VCaP (cell line): ENCODE measurements around the gene GKAP1.
"Not testable (repeated sequence)": the region's sequence is repeated elsewhere in the genome, so short reads cannot be mapped to it uniquely, and the experiment has no call there.

Experiments used
- H3K27ac ChIP-seq: fragments of 450-650 bp; 2 replicates; pipeline ENCODE4 v1.5.1; 2017
- TF ChIP-seq, protein P1 (sequence below): fragments of 450-650 bp; conservative IDR thresholded peaks from 2 replicates; pipeline ENCODE4 v1.5.1; 2017; ENCODE audit warnings: mild to moderate bottlenecking, moderate library complexity

The GKAP1 gene

DNA sequence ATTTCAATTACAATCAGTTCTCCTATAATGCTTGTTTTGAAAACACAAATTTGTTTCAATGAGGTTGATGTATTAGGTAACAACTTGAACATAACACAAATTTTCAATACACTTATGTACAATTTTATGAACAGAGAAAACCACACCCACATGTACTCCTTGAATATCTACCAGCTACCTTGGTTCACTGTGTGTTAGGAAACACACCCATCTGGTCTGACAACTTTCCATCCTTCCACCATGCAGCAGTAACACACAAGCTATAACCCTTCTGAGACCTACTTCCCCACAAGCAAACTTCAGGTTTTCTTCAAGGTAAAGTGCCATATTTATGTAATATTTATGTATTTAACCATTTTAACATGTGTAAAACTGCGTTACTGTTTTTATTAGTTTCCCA lies 73.4 kb downstream of the GKAP1 start:
- TF ChIP-seq, protein P1, sequence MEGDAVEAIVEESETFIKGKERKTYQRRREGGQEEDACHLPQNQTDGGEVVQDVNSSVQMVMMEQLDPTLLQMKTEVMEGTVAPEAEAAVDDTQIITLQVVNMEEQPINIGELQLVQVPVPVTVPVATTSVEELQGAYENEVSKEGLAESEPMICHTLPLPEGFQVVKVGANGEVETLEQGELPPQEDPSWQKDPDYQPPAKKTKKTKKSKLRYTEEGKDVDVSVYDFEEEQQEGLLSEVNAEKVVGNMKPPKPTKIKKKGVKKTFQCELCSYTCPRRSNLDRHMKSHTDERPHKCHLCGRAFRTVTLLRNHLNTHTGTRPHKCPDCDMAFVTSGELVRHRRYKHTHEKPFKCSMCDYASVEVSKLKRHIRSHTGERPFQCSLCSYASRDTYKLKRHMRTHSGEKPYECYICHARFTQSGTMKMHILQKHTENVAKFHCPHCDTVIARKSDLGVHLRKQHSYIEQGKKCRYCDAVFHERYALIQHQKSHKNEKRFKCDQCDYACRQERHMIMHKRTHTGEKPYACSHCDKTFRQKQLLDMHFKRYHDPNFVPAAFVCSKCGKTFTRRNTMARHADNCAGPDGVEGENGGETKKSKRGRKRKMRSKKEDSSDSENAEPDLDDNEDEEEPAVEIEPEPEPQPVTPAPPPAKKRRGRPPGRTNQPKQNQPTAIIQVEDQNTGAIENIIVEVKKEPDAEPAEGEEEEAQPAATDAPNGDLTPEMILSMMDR, result no peak
- H3K27ac ChIP-seq, result peak overlapping the region; percentile 60

DNA sequence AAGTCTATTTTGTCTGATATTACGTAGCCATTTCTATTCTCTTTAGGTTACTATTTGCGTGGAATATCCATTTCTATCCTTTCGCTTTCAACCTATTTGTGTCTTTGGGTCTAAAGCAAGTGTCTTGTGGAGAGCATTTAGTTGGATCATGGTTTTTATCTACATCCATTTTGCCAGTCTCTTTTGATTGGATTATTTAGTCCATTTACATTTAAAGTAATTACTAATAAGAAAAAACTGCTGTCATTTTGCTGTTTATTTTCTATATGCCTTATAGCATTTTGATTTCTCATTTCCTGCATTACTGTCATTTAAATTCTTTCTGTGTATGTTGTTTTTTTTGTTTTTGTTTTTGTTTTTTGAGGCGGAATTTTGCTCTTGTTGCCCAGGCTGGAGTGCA lies 83.8 kb downstream of the GKAP1 start:
- TF ChIP-seq, protein P1, result no peak
- no peak overlapping the region for H3K27ac ChIP-seq

DNA sequence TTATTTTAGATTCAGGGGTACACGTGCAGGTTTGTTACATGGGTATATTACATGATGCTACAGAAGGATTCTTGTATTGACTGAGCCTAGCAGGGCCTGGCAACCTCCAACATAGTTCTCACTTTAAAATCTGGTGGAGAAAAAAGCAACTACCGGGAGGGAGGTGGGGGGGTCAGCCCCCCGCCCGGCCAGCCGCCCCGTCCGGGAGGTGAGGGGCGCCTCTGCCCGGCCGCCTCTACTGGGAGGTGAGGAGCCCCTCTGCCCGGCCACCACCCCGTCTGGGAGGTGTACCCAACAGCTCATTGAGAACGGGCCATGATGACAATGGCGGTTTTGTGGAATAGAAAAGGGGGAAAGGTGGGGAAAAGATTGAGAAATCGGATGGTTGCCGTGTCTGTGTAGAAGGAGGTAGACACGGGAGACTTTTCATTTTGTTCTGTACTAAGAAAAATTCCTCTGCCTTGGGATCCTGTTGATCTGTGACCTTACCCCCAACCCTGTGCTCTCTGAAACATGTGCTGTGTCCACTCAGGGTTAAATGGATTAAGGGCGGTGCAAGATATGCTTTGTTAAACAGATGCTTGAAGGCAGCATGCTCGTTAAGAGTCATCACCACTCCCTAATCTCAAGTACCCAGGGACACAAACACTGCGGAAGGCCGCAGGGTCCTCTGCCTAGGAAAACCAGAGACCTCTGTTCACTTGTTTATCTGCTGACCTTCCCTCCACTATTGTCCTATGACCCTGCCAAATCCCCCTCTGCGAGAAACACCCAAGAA lies 88.8 kb downstream of the GKAP1 start:
- H3K27ac ChIP-seq, result not testable (repeated sequence)

DNA sequence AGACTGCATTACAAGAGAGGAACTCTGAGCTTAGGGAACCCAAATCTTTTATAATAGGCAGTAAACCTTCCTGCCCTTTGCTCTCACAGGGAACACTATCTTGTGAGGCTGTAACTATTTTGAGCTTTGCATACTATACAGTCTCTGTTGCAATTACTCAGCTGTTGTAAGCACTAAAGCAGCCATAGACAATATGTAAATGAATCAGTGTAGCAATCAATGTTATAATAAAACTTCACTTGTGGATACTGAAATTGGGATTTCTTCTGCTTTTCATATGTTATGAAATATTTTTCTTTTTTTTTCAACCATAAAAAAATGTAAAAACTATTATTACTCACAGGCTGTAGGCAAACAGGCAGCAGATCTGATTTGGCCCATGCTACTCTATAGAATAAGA lies 93.1 kb downstream of the GKAP1 start:
- no peak overlapping the region for H3K27ac ChIP-seq
- TF ChIP-seq, protein P1, result no peak

DNA sequence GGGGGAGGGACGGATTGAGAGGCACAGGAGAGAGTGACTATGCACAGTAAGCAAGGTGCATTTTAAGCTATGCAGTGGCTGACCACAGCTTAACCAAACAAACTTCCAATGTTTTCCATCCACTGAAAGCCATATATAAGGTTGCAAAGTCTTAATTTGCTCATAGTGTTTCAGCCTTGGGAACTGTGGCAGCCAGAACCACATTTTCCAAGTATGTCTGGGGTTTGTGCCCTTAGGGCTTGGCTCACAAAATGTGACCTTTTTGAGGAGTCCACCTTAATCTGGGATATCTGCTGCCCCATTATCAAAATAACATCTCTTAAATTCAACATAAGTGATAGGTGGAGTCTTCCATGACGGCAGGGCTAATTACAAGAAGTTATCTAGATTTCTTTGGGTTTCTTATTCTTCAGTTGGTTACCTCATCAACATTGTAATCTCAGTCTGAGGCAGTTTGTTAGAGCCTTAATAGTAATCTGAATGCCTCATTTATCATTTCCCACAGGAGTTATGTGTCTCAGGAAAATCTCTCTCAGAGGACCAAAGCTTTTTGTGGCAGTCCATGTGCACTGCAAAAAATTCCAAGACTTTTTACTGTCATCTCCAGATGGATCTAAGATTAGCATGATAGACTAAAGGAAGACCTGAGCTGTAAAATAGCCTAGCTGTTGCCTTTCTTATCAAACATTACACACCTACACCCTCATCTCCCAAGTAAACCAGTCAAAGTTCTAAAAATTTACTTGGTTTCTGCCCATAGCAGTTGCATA lies 94.7 kb downstream of the GKAP1 start:
- TF ChIP-seq, protein P1, result no peak
- H3K27ac ChIP-seq, result no peak overlapping the region

DNA sequence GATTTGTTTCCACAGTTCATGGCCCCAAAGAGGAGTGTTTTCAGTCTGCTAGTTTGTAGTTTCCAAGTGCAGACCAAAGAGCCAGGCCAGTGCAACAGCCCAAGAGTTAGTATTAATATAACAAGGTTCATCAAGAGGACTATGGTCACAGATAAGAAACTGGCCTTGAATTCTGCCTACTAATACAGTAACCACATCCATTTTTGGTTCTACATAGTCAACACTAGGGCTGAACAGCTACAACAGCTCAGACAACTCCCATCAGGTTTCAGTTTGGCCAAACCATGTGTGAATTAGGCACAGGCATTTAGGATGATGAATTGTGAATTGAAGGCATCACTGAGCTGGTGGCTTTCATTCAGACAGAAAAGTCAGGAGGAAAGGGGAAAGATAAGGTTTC lies 96.1 kb downstream of the GKAP1 start:
- H3K27ac ChIP-seq, result no peak overlapping the region
- TF ChIP-seq, protein P1, result no peak

DNA sequence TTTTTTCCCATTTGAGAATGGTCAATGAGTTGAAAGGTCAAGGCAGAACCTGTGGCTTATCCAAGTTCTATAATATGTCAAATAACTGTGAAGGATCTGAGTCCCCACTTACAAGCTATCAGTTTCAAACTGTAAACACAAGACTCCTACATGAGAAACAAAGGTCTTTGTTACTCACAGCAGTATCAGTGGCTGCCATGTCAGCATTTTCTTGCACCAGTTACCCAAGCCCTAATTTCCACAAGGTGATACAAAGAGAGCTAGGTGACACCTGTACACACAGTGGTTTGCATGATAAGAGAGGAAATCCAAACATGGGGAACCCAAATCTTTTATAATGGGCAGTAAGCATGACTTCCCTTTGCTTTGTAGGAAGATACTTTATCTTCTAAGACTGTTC lies 101.8 kb downstream of the GKAP1 start:
- TF ChIP-seq, protein P1, result no peak
- H3K27ac ChIP-seq, result no peak overlapping the region

DNA sequence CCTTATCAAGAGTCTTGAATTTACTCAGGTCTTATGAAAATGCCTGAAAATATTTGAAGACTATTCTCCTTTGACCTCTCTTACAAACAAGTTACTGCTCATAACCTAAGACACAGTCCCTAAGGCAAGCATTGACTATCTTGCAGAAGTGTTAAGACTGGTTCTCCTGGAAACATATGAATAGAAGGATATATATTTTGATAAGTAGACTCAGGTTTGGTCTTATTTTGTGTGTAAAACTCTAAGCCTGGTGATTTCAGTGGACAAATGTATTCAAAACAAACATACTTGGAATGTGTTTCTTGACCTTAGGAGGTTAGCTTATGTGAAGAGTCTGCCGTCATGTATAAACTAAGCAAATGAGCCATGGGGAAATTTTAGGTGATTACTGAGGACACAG lies 102.3 kb downstream of the GKAP1 start:
- TF ChIP-seq, protein P1, result no peak
- no peak overlapping the region for H3K27ac ChIP-seq
